ENCODE measurements around the gene PARPBP. TPM values are rescaled to one million over a fixed set of nuclear protein-coding genes. Genes with fewer than 3 reads are reported as not detected.
"Not testable (repeated sequence)": the region's sequence is repeated elsewhere in the genome, so short reads cannot be mapped to it uniquely, and the experiment has no call there.

Gene PARPBP
- total and polyA plus RNA-seq, 4 donors: 7.1 to 14.1 (median 8.1) TPM

DNA sequence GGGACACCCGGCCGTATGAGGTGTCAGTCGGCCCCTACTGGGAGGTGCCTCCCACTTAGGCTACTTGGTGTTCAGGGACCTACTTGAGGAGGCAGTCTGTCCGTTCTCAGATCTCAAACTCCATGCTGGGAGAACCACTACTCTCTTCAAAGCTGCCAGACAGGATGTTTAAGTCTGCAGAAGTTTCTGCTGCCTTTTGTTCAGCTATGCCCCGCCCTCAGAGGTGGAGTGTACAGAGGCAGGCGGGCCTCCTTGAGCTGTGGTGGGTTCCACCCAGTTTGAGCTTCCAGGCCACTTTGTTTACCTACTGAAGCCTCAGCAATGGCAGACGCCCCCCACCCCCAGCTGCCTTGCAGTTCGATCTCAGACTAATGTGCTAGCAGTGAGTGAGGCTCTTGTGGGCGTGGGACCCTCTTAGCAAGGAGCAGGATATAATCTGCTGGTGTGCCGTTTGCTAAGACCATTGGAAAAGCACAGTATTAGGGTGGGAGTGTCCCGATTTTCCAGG lies 22.9 kb downstream of the PARPBP start:
- H3K9me3 ChIP-seq (ENCODE audit: control insufficient read depth, insufficient read depth, low read length); H3K36me3 ChIP-seq (ENCODE audit: control insufficient read depth, insufficient read depth, low read length); H3K27me3 ChIP-seq (ENCODE audit: control insufficient read depth, insufficient read depth, low read length); H3K4me1 ChIP-seq (ENCODE audit: control insufficient read depth, insufficient read depth, low read length); DNase-seq (ENCODE audit: low read depth in 4 of 6, low spot score in 6 of 6); H3K27ac ChIP-seq (ENCODE audit: low read depth, low read length); H3K4me3 ChIP-seq (ENCODE audit: low read depth, low read length): not testable (repeated sequence)
- 97% methylated on average over 9 of the region's 11 CpGs for WGBS (ENCODE audit: insufficient coverage)

DNA sequence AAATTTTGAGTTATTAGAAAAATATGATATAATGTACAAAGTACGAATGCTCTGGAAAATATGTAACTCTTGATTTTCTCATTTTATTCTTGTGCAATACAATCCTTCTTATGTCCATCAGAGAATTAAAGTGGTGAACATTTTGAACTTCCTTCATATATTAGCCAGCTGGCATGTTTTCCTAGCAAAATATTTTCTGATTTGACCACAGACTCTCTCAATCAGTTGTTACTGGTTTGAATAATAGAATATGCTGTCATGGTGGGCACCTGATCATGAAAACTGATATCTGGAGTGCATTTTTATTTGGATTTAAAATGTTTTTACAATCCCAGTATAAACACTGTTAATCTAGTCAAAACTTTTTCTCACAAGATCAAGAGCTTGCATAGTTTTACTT lies 24.2 kb downstream of the PARPBP start:
- H3K4me1 ChIP-seq (ENCODE audit: control insufficient read depth, insufficient read depth, low read length): no peaks in the 10 kb centered on the region
- no peaks in the 10 kb centered on the region for H3K9me3 ChIP-seq (ENCODE audit: control insufficient read depth, insufficient read depth, low read length)
- no peaks in the 10 kb centered on the region for H3K36me3 ChIP-seq (ENCODE audit: control insufficient read depth, insufficient read depth, low read length)
- no CpG with 5 or more reads among the region's 1 CpG for WGBS (ENCODE audit: insufficient coverage)
- no peaks in the 10 kb centered on the region for H3K27me3 ChIP-seq (ENCODE audit: control insufficient read depth, insufficient read depth, low read length)
- no peak overlapping the region for H3K4me3 ChIP-seq (ENCODE audit: low read depth, low read length)
- no peak overlapping the region for H3K27ac ChIP-seq (ENCODE audit: low read depth, low read length)
- DNase-seq (ENCODE audit: low read depth in 4 of 6, low spot score in 6 of 6): no peak

DNA sequence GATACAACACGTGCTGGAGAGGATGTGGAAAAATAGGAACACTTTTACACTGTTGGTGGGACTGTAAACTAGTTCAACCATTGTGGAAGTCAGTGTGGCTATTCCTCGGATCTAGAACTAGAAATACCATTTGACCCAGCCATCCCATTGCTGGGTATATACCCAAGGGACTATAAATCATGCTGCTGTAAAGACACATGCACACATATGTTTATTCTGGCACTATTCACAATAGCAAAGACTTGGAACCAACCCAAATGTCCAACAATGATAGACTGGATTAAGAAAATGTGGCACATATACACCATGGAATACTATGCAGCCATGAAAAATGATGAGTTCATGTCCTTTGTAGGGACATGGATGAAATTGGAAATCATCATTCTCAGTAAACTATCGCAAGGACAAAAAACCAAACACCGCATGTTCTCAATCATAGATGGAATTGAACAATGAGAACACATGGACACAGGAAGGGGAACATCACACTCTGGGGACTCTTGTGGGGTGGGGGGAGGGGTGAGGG lies 27.1 kb downstream of the PARPBP start:
- H3K27ac ChIP-seq (ENCODE audit: low read depth, low read length); H3K4me1 ChIP-seq (ENCODE audit: control insufficient read depth, insufficient read depth, low read length); DNase-seq (ENCODE audit: low read depth in 4 of 6, low spot score in 6 of 6); H3K27me3 ChIP-seq (ENCODE audit: control insufficient read depth, insufficient read depth, low read length); H3K36me3 ChIP-seq (ENCODE audit: control insufficient read depth, insufficient read depth, low read length); H3K9me3 ChIP-seq (ENCODE audit: control insufficient read depth, insufficient read depth, low read length); H3K4me3 ChIP-seq (ENCODE audit: low read depth, low read length): not testable (repeated sequence)
- WGBS (ENCODE audit: insufficient coverage): no CpG with 5 or more reads among the region's 4 CpGs

DNA sequence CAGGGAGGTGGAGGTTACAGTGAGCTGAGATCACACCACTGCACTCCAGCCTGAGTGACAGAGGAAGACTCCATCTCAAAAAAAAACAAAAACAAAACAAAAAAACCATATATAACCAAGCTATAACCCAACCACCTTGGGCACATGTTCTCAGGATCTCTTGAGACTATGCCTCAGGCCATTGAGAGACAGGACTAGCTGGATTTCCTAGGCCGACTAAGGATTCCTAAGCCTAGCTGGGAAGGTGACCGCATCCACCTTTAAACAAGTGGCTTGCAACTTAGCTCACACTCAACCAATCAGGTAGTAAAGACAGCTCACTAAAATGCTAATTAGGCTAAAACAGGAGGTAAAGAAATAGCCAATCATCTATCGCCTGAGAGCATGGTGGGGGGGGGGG lies 35.2 kb downstream of the PARPBP start:
- not testable (repeated sequence) for H3K9me3 ChIP-seq (ENCODE audit: control insufficient read depth, insufficient read depth, low read length); H3K27me3 ChIP-seq (ENCODE audit: control insufficient read depth, insufficient read depth, low read length); H3K36me3 ChIP-seq (ENCODE audit: control insufficient read depth, insufficient read depth, low read length); H3K4me3 ChIP-seq (ENCODE audit: low read depth, low read length); DNase-seq (ENCODE audit: low read depth in 4 of 6, low spot score in 6 of 6); H3K27ac ChIP-seq (ENCODE audit: low read depth, low read length); H3K4me1 ChIP-seq (ENCODE audit: control insufficient read depth, insufficient read depth, low read length)
- WGBS (ENCODE audit: insufficient coverage): no CpG with 5 or more reads among the region's 3 CpGs

DNA sequence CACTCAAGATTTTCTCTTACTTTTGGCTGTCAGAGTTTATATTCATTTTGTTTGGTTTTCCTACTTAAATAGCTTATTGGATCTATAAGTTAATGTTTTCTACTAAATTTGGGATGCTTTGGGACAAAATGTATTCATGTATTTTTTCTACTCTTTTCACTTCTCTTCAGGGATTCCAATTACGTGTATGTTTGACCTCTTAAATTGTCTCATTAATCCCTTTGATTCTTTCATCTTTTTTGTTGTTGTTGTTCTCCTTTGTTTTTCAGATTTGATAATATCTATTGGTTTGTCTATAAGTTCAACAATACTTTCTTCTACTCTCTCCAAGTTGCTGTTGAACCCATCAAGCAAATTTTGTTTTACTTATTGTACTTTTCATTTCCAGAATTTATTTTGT lies 43.4 kb downstream of the PARPBP start:
- no peak for DNase-seq (ENCODE audit: low read depth in 4 of 6, low spot score in 6 of 6)
- H3K4me3 ChIP-seq (ENCODE audit: low read depth, low read length): no peak overlapping the region
- no peaks in the 10 kb centered on the region for H3K9me3 ChIP-seq (ENCODE audit: control insufficient read depth, insufficient read depth, low read length)
- H3K36me3 ChIP-seq (ENCODE audit: control insufficient read depth, insufficient read depth, low read length): no peaks in the 10 kb centered on the region
- H3K27me3 ChIP-seq (ENCODE audit: control insufficient read depth, insufficient read depth, low read length): no peaks in the 10 kb centered on the region
- no peak overlapping the region for H3K27ac ChIP-seq (ENCODE audit: low read depth, low read length)
- no peaks in the 10 kb centered on the region for H3K4me1 ChIP-seq (ENCODE audit: control insufficient read depth, insufficient read depth, low read length)
- no CpG with 5 or more reads among the region's 1 CpG for WGBS (ENCODE audit: insufficient coverage)

DNA sequence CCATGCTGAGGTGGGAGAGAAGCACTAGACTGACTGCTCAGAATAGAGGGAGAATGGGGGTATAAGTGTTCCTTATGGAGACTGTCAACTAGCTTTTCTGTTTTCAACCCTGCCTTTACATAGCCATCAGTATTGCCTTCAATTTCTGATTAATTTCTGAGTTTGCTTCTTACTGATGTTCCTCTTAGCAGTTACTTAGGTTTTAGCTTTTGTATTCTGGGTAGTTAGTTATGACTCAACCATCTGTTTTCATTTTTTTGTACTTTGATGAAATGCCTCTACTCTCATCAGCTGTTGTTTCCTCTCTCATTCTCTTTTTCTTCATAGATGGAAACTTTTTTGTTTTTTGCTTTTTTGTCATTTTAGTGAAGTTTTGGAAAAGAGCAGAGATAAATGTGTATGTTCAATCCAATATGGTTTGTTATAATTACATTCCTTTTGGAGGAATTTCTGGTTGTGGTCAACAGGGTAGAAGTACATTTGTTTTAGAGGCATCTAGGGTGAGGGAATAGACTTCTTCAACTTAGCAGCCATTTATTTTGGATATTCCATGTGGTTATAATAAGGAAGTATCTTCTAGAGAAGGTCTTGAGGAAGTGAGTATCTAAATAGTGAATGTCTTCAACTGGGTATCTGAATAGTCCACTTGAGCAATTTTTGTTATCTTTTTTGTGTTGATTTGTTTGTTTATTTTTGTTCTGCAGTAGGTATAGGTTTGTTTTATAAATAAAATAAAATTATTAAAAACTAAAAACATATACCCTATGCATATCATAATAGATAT lies 48.0 kb downstream of the PARPBP start:
- Histone ChIP-seq H3K36me3 (ENCODE audit: control insufficient read depth, insufficient read depth, low read length) (no peaks in the 10 kb centered on the region), H3K4me1 (ENCODE audit: control insufficient read depth, insufficient read depth, low read length) (no peaks in the 10 kb centered on the region), H3K27ac (ENCODE audit: low read depth, low read length) (no peak overlapping the region), H3K4me3 (ENCODE audit: low read depth, low read length) (no peak overlapping the region), H3K9me3 (ENCODE audit: control insufficient read depth, insufficient read depth, low read length) (no peaks in the 10 kb centered on the region), H3K27me3 (ENCODE audit: control insufficient read depth, insufficient read depth, low read length) (no peaks in the 10 kb centered on the region)
- no peak for DNase-seq (ENCODE audit: low read depth in 4 of 6, low spot score in 6 of 6)

DNA sequence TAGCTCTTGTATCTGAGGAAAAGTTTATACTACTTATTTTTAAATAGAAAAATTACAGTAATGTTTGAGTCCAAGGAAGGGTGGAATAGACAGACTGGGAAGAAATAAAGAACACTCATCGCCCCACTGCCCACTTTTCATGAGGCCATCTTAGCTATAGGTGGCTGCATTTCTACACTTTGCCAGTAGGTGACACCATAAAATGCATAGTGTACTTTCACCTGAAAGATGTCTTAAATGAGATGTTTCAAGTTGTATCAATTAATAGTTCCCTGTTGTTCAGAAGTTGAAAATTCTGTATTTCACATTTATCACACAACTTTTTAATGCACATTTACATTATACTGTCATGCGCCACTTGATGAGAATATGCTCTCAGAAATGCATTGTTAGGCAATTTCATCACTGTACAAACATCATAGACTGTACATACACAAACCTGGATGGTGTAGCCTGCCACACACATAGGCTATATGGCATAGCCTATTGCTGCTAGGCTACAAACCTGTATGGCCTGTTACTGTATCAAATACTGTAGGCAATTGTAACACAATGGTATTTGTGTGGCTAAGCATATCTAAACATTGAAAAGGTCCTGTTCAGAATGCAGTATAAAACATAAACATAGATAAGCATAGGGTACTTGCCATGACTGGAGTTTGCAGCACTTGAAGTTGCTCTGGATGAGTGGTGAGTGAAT lies 50.1 kb downstream of the PARPBP start:
- no peak overlapping the region for H3K4me3 ChIP-seq (ENCODE audit: low read depth, low read length)
- no peak overlapping the region for H3K27ac ChIP-seq (ENCODE audit: low read depth, low read length)
- H3K4me1 ChIP-seq (ENCODE audit: control insufficient read depth, insufficient read depth, low read length): no peaks in the 10 kb centered on the region
- H3K27me3 ChIP-seq (ENCODE audit: control insufficient read depth, insufficient read depth, low read length): no peaks in the 10 kb centered on the region
- 100% methylated on average over 1 of the region's 2 CpGs for WGBS (ENCODE audit: insufficient coverage)
- peak in 3 of 6 donors; percentile 6 to 59 (median 32) for DNase-seq (ENCODE audit: low read depth in 4 of 6, low spot score in 6 of 6)
- no peaks in the 10 kb centered on the region for H3K36me3 ChIP-seq (ENCODE audit: control insufficient read depth, insufficient read depth, low read length)
- H3K9me3 ChIP-seq (ENCODE audit: control insufficient read depth, insufficient read depth, low read length): no peaks in the 10 kb centered on the region

DNA sequence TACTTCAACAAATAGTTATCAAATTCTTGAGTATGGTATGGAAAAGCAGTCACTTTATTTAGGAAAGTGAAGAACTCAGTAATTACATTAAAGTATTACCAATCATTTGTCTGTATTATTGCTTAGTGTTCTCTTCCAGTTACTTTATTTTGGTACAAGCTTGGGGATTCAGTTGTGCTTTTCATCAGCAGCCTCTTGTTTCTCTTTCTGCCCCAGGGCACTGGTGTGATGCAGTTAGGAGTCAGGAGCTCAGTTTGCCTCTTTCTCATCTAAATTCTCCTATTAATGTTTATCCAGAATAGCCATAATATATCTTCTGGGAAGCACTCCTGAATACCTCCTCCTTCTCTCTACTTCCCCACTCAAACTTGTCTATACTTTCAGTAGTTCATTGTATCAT lies 52.0 kb downstream of the PARPBP start:
- no peaks in the 10 kb centered on the region for H3K36me3 ChIP-seq (ENCODE audit: control insufficient read depth, insufficient read depth, low read length)
- H3K4me3 ChIP-seq (ENCODE audit: low read depth, low read length): no peak overlapping the region
- no peaks in the 10 kb centered on the region for H3K27me3 ChIP-seq (ENCODE audit: control insufficient read depth, insufficient read depth, low read length)
- no peaks in the 10 kb centered on the region for H3K4me1 ChIP-seq (ENCODE audit: control insufficient read depth, insufficient read depth, low read length)
- H3K9me3 ChIP-seq (ENCODE audit: control insufficient read depth, insufficient read depth, low read length): no peaks in the 10 kb centered on the region
- no peak overlapping the region for H3K27ac ChIP-seq (ENCODE audit: low read depth, low read length)
- no peak for DNase-seq (ENCODE audit: low read depth in 4 of 6, low spot score in 6 of 6)

DNA sequence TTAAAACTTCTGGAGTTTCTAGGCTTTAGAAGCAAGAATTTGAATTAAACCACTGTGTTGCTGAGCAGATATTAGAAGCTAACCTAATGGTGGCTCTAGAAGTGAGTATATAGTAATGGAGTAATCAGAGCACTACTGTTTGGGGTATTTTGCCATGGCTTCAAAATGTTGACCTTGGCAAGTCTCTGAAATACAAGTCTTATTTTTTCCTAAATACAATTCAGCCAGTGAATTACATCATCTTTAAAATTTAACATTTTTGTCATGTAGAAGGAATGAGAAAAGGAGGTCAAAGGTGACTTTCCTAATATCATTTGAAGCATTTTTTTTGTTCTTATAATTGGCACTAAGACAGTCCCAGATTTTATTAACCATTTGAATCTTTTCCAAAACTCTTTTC lies 52.5 kb downstream of the PARPBP start:
- no peaks in the 10 kb centered on the region for H3K4me1 ChIP-seq (ENCODE audit: control insufficient read depth, insufficient read depth, low read length)
- DNase-seq (ENCODE audit: low read depth in 4 of 6, low spot score in 6 of 6): peak in 2 of 6 donors; percentile 3 to 7

DNA sequence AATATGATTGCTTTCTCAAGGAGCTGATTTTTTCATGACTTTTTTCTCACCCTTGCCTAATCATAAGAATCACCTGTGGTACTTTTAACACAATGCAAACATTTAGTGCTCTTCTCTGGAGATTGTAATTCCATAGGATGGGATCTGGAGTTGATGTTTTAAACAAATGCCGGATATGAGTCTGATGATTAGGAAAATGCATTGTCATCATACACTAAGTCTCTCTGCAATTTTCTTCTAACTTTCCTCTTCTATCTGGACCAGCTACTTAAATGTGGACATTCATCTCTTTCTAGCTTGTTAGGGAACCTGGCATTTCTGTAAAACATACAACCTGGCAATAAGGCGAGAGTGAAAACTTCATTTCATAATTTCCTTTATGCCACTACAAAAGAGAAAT lies 54.1 kb downstream of the PARPBP start:
- no peak overlapping the region for H3K4me3 ChIP-seq (ENCODE audit: low read depth, low read length)
- no peaks in the 10 kb centered on the region for H3K4me1 ChIP-seq (ENCODE audit: control insufficient read depth, insufficient read depth, low read length)
- no CpG with 5 or more reads among the region's 2 CpGs for WGBS (ENCODE audit: insufficient coverage)
- DNase-seq (ENCODE audit: low read depth in 4 of 6, low spot score in 6 of 6): no peak
- H3K27ac ChIP-seq (ENCODE audit: low read depth, low read length): no peak overlapping the region
- H3K27me3 ChIP-seq (ENCODE audit: control insufficient read depth, insufficient read depth, low read length): no peaks in the 10 kb centered on the region
- H3K36me3 ChIP-seq (ENCODE audit: control insufficient read depth, insufficient read depth, low read length): no peaks in the 10 kb centered on the region
- H3K9me3 ChIP-seq (ENCODE audit: control insufficient read depth, insufficient read depth, low read length): no peaks in the 10 kb centered on the region

More for the DNA sequence above, 52.5 kb downstream of the PARPBP start:
- Histone ChIP-seq H3K4me3 (ENCODE audit: low read depth, low read length) (no peak overlapping the region), H3K27me3 (ENCODE audit: control insufficient read depth, insufficient read depth, low read length) (no peaks in the 10 kb centered on the region), H3K9me3 (ENCODE audit: control insufficient read depth, insufficient read depth, low read length) (no peaks in the 10 kb centered on the region), H3K27ac (ENCODE audit: low read depth, low read length) (no peak overlapping the region), H3K36me3 (ENCODE audit: control insufficient read depth, insufficient read depth, low read length) (no peaks in the 10 kb centered on the region)

Measured in spinal cord (tissue), 10 donors.